Thyroid gland (tissue), 4 donors: ENCODE data around the gene CHML.

ENCODE experiments used
- CTCF ChIP-seq, 6 experiments: fragments of 200-600 bp in 3 of 6; fragments of 450-650 bp in 3 of 6; sonication (generic) in 3 of 6; IDR thresholded peaks; one replicate each; pipeline ENCODE4 v1.5.1; 2016 to 2019; ENCODE audit warnings: antibody characterized with exemption in 6 of 6, mild to moderate bottlenecking in 2 of 6, inconsistent platforms in 1 of 6, moderate library complexity in 1 of 6
- POLR2A ChIP-seq, 2 donors: fragments of 450-650 bp; IDR thresholded peaks; one replicate each; pipeline ENCODE4 v1.6.1; 2017; ENCODE audit warnings: antibody characterized with exemption in 2 of 2, mild to moderate bottlenecking in 2 of 2, moderate library complexity in 1 of 2

- TF ChIP-seq CTCF (IDR thresholded peaks at IDR 0.05) (no peak), POLR2A (IDR thresholded peaks at IDR 0.05) (no peak)
Measured at GRCh38 chr1:241635556-241636152, 4.5 kb downstream of the CHML start.
